HG03135 (cell line): ENCODE measurements around the gene GRPR.
A peak's percentile ranks its signal among the peaks of the same experiment; 100 is the strongest.

Experiments
- ATAC-seq: cut with Tn5 transposase; IDR thresholded peaks from one replicate; pipeline ENCODE4 v1.9.1; 2021; ENCODE audit warnings: mild to moderate bottlenecking, moderate library complexity; ENCODE audit not compliant: unreplicated experiment

The GRPR gene

DNA sequence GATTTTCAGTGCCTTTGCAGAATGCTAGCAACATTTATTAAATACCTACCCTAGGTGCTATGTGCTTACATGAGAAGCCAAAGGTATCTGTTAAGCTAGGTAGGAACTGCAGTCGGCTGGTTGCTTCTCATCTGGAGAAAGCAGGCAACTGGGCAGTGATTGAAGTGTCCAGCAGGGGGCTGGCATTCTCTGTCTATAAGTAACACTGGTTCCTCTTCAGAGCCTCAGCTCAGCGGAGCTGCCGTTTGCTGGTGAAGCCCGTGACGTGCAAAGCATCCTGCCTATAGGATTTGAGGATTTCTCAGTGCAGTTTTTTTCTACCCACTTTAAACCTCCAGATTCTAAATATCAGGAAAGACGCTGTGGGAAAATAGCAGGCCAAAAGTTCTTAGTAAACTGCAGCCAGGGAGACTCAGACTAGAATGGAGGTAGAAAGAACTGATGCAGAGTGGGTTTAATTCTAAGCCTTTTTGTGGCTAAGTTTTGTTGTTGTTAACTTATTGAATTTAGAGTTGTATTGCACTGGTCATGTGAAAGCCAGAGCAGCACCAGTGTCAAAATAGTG, at the start of gene GRPR:
Gene GRPR, plus strand, starts transcription at position 344 of the 565 bp plus-strand sequence. CDS start 389 bp downstream, outside the sequence.
- peak; percentile 53 for ATAC-seq

DNA sequence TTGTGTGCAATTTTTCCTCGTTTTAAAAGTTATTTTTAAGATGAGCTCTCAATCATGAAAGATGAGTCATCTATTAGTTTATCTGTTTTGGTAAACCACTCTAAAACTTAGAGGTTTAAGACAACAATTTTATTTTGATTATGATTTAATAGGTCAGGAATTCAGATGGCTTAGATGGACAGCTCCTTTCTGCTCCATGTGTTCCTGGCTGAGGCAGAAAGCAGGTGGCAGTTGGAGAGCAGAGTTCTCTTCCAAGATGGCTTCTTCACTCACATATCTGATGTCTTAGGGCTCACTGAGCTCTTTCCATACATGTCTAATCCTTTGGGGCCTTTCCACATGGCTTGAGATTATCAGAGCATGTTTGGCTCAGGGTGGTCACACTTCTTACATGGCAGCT, 48.3 kb upstream of the GRPR start:
- no peak for ATAC-seq

DNA sequence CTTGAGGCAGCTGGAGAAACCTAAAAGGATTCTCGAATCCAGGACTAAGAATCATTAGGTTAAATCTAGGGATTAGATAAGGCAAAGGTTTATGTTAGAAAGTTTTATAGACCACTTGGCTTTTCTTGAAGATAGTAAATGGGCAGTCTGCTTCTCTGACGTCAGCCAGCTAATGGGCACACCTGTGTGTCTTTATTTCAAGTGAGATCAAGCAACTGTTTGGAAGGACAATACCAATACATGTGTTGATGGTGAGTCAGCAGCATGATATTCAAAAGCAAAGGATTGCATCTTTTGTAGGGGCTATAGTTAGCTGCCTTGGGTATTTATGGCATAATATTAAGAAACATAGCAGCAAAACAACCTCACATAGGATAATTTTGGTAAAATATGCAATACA, 46.5 kb upstream of the GRPR start:
- ATAC-seq, result no peak

DNA sequence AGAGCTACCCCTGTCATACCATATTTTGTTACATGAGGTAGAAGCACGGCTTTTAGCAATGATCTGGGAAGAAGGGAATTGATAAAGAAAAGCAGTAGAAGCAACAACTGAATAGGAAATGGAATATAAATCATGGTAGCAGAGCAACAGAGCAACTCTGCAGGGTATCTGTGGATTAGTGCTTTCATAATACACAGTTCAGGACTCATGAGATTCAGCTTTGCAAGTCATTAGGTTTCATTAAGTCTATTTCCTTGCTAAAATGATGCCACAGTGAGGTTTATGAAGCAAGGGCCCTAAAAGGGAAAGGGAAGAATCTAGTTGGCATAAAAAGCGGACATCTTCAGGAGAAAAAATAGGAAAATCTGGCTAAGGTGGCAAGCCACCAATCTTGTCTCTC, 45.6 kb upstream of the GRPR start:
- ATAC-seq, result no peak

DNA sequence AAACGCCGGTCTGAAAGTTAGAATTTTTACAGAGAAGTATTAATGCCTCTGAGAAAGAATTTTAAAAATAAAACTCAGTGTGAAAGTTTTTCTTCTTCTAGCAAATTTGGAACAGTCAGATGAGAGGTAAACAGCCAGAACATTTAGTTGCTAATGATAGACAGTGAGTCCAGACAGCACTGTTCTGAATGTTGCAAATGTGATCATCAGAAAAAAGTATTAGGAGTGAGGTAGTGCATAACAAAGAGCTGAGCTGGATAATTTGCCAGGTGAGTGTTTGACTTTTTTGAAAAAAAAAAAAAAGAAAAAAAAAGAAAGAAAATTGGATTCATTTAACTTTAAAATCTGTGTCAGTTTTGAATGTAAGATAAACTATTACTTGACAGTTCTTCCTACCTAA, 42.0 kb upstream of the GRPR start:
- ATAC-seq, result no peak

DNA sequence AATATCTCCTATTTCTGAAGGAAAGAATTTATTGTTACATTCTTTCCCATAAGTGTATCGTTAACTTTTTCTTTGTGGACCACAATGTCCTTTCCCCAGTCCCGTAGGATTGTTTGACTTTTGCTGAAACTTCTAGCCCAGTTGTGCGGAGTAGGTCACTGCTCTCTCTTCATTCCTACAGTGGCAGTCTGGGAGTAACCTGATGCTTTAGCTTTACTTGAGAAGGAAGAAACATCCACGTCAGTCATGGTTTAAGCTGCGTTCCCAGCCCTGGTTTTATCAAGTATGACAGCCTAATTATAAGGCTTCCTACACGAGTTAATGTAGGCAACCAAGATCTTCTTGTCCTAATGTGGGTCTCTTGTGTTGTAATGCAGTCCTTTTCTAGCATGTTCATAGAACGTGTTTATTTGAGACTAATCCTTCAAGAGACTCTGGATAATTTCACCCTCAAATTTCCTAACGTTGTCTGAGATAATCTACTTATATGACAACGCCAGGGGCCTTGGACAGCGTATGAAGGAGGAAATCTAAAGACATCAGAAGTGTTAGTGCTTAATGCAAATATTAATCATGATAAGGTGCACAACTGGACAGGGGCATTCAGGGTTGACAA, 40.8 kb upstream of the GRPR start:
- ATAC-seq, result no peak

DNA sequence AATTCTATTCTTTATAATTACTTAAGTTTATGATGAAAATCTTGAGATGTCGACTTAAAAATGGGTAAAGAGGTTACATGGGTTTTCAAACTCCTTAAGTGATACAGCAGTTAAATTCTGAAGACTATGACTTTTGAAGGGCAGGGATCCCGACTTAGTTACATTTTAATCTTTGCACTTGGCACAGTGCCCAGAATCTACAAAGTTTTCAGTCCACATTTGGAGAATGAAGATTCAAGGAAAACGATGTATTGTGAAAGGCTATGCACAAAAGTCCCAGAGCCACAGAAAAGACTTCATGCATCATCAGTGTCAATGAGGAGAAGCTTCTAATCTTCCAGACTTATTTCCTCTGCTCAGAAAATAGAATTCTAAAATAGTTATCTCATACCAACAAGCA, 36.3 kb upstream of the GRPR start:
- no peak for ATAC-seq

DNA sequence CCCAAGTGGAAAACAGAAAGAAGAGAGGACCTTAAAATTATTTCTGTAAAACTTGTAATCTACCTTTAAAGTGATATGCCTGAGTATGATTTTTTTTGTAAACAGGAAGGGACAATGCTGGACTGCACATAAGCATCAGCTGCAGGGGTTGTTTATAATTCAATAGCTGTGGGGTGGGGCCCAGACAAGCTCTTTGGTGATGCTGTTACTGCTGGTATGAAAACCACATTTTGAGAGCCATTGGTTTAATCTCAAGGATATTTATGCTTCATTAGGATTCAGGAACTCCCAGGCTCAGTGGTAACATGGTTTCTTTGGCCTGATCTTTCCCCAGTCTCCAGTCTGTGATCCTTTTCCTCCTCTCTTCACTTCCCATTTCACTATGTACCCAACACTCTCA, 34.3 kb upstream of the GRPR start:
- no peak for ATAC-seq

DNA sequence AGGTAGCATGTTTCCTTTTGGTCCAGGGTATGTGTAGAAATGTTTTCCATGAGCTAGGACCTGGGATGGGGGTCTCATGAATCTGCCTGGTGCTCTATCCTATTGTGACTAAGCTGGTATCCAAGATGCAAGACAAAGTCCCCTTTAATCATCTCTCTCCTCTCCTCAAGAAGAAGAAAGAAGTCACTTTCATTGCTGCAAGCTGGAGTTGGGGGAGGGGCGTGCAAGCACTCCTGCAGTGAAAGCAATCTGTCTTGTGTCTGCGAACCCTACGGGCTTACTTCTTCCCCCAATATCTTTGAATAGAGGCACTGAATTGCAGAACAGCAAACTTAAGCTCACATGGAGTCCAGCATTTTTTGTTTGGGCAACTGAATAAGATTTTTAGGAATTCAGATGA, 27.2 kb upstream of the GRPR start:
- ATAC-seq, result no peak

DNA sequence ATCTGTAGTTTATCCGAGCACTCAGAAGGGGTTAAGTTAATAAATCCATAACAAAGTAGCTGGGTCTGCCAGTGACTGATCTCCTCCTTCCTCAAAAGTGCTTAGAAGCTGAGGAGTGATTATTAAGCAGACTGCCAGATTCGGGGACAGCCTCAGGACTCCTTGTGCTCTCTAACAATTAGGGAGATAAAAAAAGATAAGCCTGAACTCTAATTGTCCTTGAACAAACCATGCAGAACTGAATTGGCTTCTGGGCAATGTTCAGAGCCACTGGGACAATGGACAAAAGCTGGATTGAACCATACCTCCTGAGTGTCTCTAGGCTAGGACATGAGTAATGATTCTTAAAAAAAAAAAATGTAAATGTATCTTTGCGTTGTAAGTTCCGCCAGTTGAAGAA, 22.7 kb upstream of the GRPR start:
- no peak for ATAC-seq

DNA sequence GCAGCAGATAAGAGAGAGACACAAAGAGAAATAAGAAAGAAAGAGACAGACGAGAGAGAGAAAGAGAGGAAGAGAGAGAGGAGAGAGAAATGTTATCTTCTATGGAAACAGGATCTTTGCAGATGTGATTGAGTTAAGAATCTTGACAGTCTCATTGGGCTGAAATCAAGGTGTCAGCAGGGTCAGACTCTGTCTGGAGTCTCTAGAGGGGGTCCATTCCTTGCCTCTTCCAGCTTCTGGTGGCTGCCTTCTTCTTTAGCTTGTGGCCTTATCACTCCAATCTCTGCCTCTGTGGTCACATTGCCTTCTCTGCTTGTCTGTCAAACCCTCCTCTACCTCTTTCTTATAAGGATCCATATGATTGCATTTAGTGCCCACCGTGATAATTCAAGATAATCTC, 21.8 kb upstream of the GRPR start:
- no peak for ATAC-seq

DNA sequence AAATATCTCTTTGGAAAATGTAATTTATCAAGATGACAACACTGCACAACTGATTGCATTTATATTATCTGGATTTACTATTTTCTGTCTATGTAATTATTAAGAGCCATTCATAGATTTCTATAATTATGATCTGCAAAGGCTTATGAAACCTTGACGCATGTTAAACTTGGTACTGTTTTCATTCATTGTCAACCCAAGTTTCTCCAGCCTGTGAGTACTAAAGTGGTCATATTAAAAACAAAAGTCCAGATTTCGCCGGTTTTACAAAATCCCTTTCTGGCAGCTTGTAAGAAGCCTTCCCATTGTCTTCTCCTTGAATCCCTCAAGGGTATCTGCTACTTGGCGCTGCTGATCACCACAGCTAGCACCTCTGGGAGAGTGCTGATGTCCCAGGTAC, 19.7 kb upstream of the GRPR start:
- no peak for ATAC-seq

DNA sequence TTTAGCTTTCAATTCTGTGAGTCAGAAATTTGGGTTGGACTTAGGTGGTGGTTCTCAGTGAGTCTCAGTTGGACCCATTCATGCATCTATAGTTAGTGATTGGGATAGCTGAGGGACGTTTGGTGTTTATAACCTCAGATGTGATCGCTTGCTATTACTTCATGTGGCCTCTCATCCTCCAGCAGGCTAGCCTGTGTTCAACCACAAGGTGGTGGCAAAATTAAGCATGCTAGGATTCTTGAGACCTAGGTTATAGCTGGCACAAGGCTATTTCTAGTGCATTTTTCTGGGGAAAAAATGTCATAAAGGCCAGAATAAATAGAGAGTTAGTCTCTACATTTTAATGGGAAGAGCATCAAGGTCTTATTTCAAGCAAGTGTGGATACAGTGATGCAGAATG, 10.9 kb upstream of the GRPR start:
- no peak for ATAC-seq

DNA sequence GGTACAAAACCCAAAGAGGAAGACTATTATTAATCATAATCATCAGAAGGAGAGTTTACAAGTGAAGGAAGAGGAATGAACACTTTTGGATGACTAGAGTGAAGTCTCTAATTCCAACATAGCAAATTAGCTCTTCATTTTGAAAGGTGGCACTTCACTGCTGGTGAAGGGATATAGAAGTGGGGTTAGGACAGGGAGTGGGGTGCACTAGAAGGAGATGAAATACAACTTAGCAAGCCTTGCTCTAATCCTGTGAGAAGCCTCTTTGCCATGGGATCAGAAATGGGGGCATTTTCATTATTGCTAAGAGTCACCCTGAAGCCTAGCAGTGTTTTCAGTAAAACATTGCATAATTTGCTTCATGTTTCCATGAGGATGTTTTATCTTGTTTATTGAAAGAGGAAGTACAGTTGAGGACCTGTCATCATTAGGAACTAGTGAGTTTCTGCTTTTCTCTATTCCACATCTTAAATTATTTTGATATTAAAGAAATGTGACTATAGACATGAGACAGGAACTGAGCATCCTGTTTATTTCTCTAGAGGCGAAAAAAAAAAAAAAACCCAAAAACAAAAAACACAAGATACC, 9.3 kb upstream of the GRPR start:
- no peak for ATAC-seq

DNA sequence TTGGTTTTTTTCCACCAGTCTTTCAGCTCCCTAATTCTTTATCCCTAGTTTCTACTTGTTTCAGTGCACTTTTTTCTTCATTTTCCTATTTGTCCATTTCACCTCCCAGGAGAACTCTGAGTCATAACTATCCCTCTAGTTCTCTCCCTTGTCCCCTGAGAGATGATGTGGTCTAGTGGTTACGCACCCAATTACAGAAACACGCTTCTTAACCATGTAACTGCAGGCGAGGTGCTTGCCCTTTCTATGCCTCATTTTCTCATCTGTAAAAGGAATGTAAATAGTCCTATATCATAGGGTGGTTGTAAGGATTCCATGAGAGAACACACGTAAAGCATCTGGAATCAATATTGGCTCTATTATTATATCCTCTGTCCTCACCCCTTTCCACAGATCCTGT, 8.8 kb upstream of the GRPR start:
- no peak for ATAC-seq

DNA sequence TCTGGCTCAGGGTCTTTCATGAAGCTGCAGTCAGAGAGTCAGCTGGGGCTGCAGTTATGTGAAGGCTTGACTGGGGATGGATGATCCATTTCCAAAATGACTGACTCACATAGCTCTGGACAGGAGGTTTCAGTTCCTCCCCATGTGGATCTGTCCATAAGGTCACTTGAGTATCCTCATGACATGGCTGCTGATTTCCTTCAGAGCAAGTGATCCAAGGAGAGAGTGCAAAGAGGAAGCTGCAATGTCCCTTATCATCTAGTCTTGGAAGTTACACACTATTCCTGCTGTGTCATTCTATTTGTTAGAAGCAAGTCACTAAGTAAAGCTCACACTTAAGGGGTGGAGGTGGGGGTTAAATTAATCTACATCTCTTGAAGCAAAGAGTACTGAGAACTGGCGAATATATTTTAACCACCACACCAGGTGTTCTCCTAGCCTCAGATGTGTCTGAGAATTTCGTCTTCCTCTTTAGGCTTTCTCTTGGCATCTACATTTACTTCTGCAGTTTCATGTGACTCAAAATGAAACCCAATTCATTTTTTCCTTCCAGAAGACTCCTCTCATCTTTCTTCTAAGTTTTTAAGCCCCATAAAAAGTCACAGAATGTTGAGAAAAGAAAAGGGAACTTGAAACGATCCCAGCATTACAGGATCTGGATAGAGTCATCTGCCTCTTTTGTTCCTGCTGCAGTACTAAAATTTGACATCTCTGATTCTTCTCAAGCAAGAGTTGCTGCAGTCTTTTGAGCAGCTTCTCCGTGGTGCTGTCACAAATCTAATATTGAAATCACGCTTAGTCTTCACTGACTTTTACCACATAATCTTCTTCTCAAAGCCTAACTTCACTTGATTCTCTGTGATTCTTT, 3.8 kb upstream of the GRPR start:
- peak; percentile 84 for ATAC-seq

DNA sequence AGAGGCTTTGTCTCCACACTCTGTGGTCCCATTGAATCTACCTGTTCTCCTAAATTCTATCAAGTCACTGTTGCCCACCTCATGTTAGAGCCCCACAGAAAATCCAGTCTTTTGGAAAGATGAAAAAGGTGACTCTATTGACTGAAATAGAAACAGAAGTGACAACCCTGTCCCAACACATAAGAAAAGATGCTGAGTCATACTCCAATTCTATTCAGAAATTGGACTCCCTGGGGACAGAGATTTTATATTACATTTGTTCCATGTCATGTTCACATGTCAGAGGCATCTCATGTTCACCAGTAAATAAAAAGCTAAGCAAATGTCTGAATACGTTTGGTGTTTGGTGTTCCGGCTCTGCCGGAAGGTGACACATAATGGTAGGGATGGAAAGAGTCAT, 2.9 kb upstream of the GRPR start:
- ATAC-seq, result peak; percentile 5

DNA sequence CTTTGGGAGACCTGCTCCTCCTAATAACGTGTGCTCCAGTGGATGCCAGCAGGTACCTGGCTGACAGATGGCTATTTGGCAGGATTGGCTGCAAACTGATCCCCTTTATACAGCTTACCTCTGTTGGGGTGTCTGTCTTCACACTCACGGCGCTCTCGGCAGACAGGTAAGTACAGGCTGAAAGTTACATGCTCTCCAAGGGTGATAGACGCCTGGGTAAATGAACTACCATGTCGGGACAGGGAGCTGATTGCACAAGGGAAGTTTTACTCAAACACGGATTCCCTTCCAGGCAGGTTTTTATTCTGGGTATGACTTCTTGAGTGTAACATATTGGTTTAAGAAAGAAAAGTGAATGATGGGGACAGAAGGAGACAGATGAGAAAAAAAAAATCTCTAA, 836 bp downstream of the GRPR start:
- ATAC-seq, result no peak

DNA sequence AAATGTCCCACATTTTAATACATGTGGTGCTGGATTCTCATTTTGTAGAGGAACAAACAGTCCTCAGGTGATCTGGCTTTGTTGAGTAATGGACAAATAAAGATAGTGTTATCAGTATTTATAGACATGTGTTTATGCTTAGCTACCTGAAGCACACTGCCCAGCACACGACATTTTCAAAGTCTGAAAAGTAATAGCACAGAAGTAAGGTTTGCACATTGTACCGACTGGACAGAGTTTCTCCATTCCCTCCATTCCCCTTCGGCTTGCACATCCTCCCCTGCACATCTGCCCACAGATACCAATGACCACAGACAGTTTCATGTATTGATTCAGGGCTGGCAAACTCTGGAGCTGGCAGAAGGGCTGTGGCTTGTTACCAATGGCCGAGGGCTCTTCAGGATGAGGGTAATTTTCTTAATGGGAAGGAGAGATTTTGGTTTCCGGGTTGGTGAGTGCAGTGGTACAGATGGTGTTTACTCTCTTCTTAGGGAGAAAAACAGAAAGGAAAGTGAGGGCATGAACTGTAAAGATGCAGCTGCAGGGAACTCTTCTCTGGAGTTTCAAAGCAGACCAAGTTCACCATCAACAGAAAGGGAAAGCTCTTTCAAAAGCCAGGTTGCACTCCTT, 2.3 kb downstream of the GRPR start:
- ATAC-seq, result no peak

DNA sequence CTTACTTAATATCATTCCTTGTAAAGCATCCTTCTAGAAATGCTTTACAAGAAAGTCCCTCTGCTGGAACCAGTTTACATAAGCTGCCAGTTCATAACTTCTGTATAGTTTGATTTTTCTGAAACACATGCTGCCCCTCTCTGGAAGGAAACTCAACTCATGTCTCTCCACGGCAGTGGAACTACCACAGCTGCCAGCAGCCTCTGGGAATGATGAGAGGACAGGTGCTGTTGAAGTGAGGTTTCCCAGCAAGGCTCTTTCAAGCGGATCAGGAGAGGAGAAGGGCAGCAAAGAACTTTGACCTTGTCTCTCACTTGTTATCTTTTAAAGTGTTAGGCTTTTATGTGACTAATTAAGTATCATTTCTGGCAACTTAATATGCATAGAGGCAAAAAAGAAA, 7.3 kb downstream of the GRPR start:
- ATAC-seq, result no peak

DNA sequence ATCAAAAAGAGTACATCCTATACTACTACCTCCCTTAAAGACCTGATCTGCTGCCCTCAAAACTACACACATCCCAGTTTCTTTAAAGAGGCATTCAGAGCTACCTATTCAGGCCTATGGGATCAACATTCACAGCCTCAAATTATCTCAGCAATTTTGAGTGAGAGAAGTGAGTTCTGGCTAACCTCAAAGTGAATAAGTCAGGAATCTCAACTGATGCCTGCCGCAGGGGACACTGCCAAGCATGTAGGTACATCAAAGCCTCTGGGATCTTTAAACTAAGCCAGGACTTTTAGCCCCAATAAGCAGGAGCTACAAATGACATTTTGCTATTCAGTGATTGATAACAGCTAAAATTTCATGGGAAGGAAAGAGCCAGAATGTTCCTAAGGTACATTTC, 11.6 kb downstream of the GRPR start:
- ATAC-seq, result no peak
